SKM-1 (cell line): ENCODE data around the gene ZBTB40.

Source experiments
- DNase-seq: peaks from one replicate; lab custom pipeline; 2025; ENCODE audit not compliant: unreplicated experiment; lab: John Stamatoyannopoulos, UW

Gene ZBTB40

DNA sequence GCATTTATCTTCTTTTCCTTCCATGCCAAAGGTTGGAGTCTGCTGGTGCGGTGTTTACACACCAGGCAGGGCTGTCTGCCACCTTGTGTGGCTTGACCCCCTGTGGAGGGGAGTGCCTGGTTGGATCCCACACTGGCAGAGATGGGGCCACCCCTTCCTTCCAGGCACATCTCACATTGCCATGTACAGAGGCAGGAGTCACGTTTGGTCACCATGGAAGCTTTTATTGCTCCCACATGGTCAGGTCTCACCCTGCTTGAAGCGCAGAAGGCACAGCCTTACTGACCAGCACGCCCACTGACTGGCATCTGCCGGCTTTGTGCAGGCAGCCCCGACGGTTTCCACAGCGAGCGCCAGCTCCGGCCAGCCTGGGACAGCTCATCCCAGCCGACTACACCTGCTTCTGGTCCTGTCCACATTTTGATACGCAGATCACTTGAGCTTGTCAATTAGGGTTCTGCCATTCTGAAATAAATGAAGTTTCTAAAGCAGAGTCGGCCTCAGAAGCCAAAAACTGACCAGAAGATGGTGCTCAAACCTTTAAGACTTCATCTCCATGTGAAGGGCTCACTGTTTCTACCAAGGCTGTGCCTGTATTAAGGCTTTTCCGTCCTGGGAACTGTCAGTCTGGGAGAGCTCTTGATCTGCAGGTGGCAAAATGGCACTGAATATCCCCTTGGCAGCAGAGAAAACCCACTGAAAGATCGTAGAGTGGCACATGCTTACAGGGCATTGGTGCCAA is 76.1 kb downstream of the ZBTB40 start:
- no peak for DNase-seq

DNA sequence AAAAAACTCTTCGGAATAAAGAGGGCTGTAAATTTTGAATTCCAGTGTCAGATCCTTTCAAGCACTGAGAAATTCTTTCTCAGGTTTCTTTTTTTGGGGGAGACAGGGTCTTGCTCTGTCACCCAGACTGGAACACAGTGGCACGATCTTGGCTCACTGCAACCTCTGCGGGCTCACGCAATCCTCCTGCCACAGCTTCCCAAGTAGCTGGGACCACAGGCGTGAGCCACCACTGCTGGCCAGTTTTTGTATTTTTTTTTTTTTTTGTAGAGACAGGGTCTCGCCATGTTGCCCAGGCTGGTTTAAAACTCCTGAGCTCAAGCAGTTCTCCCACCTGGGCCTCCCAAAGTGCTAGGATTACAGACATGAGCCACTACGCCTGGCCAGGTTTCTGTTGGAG is 76.8 kb downstream of the ZBTB40 start:
- no peak for DNase-seq

DNA sequence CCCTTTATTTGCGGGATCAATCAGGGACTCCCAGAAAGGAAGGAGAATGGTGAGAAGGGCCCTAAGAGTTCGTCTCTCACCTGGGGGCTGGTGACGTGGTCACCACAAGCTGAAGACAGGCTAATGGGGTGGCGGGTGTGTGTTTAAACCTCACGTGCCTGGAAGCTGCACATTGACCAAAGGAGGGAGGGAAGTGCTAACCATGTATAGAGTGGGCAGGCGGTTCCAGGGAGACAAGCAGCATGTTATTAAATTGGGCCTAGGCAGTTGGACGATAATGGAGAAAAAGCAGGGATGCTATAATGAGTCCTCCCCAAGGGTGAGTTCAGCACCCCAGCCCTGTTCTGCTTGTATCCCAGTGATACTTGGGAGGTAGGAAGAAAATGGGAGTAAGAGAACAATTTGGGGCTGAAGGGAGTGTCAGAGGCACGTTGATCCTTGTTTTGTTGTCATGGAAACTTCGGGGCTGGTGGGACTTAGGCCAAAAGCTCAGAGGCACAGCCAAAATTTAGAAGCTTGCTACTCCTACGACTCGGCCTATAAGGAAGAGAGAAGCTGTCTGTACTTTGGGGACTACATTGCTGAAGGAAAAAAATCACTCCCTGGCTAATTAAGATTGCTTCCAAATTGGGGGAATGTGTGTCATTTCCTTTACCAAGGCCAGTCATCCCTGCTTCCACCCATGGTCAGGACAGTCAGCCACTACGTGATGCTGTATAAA is 78.4 kb downstream of the ZBTB40 start:
- no peak for DNase-seq

DNA sequence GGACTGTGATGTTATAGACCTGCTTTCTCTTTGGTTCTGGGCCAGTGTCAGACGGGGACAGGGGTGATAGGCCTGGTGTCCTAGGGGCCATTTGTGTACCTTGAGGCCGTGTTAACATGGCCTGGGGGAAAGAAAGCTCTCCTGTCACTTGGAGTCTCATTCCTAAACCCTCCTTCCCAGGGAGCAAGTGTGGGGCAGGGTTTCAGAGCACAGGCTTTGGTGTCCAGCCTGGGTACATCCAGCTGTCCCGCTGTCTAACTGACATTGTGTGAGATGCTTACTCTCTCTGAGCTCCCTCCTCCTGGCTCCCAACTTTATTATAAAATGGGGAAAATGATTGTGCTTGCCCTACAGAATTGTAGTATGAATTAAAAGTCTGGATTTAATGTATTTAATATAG is 79.1 kb downstream of the ZBTB40 start:
- no peak for DNase-seq

DNA sequence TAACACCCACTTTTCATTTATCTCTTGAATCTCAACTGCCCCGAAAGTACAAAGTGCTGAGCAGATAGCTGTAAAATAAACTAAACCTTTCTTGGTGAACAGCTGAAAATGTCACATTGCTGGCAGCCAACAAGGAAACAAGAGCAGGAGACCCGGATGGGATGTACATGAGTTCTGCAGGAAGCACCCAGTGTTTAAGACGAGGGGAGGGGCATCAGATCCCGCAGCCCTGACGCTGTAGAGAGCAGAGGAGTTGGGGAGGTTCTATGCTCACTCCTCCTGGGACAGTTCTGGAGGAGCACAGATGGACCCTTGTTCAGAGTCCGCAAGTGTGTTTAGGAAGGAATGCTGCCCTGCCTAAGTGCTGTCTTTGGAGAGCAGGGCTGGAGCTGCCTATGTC is 79.6 kb downstream of the ZBTB40 start:
- DNase-seq = no peak

GRCh38 chr1:22533244-22533895 is 81.7 kb downstream of the ZBTB40 start:
- no peak for DNase-seq

GRCh38 chr1:22534951-22535350 is 83.3 kb downstream of the ZBTB40 start:
- DNase-seq = no peak

DNA sequence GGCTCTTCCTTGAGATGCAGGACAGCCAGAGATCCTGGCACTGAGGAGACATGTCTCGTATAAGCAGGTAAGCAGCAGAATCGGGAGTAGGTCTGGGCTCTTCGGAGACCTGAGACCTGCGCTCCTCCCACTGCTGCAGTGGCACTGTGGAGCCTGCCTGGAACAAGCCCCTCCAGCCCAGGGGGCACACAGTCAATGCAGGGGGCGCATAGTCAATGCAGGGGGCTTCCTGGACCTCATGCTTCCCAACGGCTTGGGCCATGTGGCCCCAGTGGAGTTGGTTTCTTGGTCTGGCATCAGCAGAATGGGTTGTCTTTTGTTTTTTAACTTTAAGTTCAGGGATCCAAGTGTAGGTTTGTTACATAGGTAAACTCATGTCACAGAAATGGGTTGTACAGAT is 83.7 kb downstream of the ZBTB40 start:
- DNase-seq = no peak

DNA sequence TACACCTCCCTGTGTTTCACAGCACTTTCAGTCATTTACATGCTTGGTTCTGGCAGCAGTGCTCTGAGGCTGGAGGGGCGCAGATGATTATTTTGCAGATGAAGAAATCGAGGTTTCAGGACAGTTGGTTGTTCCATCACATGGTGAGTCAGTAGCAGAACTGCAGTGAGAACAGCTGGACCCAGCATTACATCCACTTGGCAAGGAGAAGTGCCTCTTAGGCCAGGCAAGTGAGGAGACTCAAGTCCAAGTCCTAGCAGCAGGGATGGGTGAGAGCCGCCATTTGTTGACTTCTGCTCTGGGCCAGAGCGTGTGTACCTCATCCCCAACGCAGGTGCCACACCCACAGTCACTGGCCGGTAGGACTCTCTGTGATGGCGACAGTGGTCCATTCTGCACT is 84.9 kb downstream of the ZBTB40 start:
- DNase-seq = no peak

GRCh38 chr1:22537441-22538139 is 85.9 kb downstream of the ZBTB40 start:
- DNase-seq = no peak

DNA sequence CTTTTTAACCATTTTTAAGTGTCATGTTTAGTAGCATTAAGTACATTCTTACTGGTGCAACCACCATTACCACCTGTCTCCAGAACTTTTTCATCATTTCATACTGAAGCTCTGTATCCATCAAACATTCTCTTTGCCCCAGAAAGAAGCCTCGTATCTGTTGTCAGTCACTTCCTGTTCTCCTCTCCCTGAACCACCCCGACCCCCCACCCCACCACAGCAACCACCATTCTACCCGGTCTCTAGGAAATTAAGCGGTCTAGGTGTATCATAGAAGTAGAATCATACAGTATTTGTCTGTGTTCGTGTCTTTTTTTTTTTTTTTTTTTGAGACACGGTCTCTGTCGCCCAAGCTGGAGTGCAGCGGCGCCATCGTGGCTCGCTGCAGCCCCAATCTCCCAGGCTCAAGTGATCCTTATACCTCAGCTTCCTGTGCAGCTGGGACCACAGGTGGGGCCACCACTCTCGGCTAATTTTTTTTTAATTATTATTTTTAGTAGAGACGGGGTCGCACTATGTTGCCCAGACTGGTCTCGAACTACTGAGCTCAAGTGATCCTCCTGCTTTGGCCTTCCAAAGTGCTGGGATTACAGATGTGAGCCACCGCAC is 88.0 kb downstream of the ZBTB40 start:
- no peak for DNase-seq

- no peak for DNase-seq
Observed at GRCh38 chr1:22540337-22540736, 88.7 kb downstream of the ZBTB40 start.

- no peak for DNase-seq
Observed at GRCh38 chr1:22542886-22543285, 91.2 kb downstream of the ZBTB40 start.

DNA sequence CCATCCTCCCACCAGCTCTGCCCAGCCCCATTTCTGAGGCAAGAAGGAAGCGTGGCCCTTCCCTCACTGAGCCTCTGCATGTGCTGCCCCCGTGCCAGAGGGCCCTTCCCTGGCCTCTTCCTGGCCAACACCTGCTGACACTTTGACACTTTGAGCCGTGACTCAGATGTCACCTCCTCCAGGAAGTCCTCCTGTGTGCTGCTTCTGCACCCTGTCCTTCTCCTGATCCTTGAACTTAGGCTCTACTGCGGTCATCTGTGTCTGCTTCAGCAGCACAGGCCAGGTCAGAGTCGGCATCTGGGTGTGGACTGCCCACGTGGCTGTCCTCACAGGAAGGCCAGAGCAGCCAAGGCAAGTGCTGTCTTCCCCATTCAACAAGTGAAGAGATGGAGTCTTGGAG is 92.0 kb downstream of the ZBTB40 start:
- DNase-seq = no peak

- no peak for DNase-seq
Observed at GRCh38 chr1:22544606-22545005, 93.0 kb downstream of the ZBTB40 start.

DNA sequence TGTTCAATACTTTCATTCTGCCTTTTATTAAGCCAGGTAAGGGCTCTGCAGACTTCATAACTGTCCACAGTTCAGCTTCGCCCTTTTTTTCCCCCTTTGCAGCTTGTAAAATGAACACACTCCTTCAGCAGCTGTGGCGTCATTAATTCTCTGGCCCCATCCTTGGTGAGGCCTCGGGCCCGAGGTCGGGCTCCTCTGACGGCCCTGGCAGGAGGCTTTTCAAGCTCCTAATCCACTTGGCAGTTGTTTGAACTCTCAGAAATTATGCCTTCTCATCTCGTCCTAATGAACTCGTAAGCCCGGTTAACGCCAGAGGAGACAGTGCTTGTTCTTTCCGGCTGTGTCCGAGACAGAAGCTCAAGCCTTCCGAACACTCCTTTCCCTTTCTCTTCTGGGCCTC is 93.5 kb downstream of the ZBTB40 start:
- no peak for DNase-seq

DNA sequence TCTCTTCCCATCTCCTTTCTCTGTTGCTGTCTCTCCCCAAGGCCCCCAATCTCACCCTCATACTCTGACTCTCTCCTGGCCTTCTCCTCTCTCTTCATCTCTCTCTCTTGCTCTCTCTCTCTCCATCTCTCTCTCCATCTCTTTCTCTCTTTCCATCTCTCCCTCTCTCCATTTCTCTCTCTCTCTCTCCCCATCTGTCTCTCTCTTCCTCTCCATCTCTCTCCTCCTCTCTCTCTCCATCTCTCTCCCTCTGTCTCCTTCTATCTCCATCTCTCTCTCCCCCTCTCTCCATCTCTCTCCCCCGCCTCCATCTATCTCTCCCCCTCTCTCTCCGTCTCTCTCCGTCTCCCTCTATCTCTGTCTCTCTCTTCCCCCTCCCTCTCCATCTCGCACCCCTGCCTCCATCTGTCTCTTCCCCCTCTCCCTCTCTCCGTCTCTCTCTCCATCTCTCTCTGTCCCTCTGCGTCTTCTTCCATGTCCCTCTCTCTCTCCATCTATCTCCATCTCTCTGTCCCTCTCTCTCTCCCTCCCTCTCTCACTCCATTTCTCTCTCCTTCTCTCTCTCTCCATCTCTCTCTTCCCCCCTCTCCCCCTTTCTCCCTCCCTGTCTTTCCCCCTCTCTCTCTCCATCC is 95.7 kb downstream of the ZBTB40 start:
- DNase-seq = no peak

DNA sequence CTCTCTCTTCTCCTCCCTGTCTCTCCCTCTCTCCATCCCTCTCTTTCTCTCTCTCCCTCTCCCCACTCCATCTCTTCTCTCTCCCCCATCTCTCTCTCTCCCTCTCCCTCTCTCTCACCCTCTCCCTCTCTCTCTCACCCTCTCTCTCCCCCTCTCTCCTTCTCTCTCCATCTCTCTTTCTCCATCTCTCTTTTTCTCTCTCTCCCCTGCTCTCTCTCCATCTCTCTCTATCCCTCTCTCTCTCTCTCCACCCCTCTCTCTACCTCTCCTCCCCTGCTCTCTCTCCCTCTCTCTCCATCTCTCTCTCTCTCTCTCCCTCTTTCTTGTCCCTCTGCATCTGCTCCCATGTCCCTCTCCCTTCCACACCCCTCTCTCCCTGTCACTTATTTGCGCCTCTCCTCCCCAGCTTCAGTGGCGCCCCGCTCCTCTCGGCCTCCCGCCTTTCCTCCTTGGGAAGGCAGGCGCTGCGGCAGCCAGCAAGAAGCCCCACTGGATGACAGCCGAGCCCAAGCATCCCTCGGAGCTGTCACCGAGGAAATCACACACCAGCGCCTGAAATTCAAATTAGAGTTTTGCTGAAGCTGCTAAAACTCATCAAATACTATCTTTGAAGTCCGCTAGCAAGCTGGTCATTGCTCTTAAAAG is 96.3 kb downstream of the ZBTB40 start:
- DNase-seq = no peak

GRCh38 chr1:22550021-22550420 is 98.4 kb downstream of the ZBTB40 start:
- DNase-seq = no peak

DNA sequence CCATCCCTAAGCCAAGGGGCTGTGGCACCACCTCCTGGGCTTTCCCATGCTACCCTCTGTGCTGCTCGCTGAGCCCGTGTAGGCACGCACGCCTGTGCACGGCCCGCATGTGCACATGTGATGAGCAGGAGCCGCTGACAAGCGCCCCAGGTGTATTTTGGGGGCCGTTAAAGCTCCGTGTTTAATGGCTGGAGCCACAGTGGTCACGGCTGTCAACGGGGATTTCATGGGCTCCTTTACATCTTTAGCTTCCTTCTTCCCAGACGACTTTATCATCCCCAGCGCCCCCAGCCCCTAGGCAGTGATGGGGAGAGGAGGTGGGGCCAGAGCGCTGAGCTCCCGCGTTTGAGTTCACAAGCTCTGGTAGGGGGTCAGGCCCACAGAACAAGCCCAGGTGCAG is 99.9 kb downstream of the ZBTB40 start:
- no peak for DNase-seq
